Ishikawa (cell line): Measurements from ENCODE around the gene FBLN1.

Experiments used
- CEBPB ChIP-seq: IDR thresholded peaks from 2 replicates; pipeline ENCODE4 v1.6.1; 2012
- CREB1 ChIP-seq: IDR thresholded peaks from 2 replicates; pipeline ENCODE4 v1.6.1; 2012; ENCODE audit warnings: low read depth
- EGR1 ChIP-seq: IDR thresholded peaks from 2 replicates; pipeline ENCODE4 v1.6.1; 2012
- EP300 ChIP-seq: IDR thresholded peaks from 2 replicates; pipeline ENCODE4 v1.6.1; 2012; ENCODE audit warnings: borderline replicate concordance
- FOXM1 ChIP-seq: IDR thresholded peaks from 2 replicates; pipeline ENCODE4 v1.6.1; 2012; ENCODE audit warnings: low read depth, borderline replicate concordance
- MAX ChIP-seq: IDR thresholded peaks from 2 replicates; pipeline ENCODE4 v1.6.1; 2012
- NFIC ChIP-seq: IDR thresholded peaks from 2 replicates; pipeline ENCODE4 v1.6.1; 2012
- RAD21 ChIP-seq: IDR thresholded peaks from 2 replicates; pipeline ENCODE4 v1.6.1; 2012; ENCODE audit warnings: low read depth
- REST ChIP-seq: IDR thresholded peaks from 2 replicates; pipeline ENCODE4 v1.6.1; 2012; ENCODE audit warnings: low read depth, mild to moderate bottlenecking
- TAF1 ChIP-seq: IDR thresholded peaks from 2 replicates; pipeline ENCODE4 v1.6.1; 2012; ENCODE audit warnings: low read depth, mild to moderate bottlenecking
- TCF12 ChIP-seq: IDR thresholded peaks from 2 replicates; pipeline ENCODE4 v1.6.1; 2012; ENCODE audit warnings: low read depth
- TEAD4 ChIP-seq: IDR thresholded peaks from 2 replicates; pipeline ENCODE4 v1.6.1; 2012
- USF1 ChIP-seq: IDR thresholded peaks from 2 replicates; pipeline ENCODE4 v1.6.1; 2012
- YY1 ChIP-seq: IDR thresholded peaks from 2 replicates; pipeline ENCODE4 v1.6.1; 2012; ENCODE audit warnings: low read depth
- ZBTB7A ChIP-seq: IDR thresholded peaks from 2 replicates; pipeline ENCODE4 v1.6.1; 2012; ENCODE audit warnings: low read depth

The FBLN1 gene

GRCh38 chr22:45563362-45564040 is 60.8 kb downstream of the FBLN1 start:
- no peak for TF ChIP-seq FOXM1
- TF ChIP-seq ZBTB7A = no peak
- TF ChIP-seq REST = no peak
- TF ChIP-seq CEBPB = no peak
- no peak for TF ChIP-seq TEAD4
- TF ChIP-seq TAF1 = no peak
- TF ChIP-seq RAD21 = no peak
- TF ChIP-seq CREB1 = no peak
- TF ChIP-seq TCF12 = no peak
- TF ChIP-seq EP300 = no peak
- TF ChIP-seq NFIC = no peak
- TF ChIP-seq YY1 = no peak
- no peak for TF ChIP-seq USF1
- no peak for TF ChIP-seq MAX
- no peak for TF ChIP-seq EGR1

GRCh38 chr22:45564349-45565030 is 61.8 kb downstream of the FBLN1 start:
- no peak for TF ChIP-seq TEAD4
- TF ChIP-seq CEBPB = no peak
- no peak for TF ChIP-seq MAX
- TF ChIP-seq REST = no peak
- no peak for TF ChIP-seq EP300
- TF ChIP-seq TCF12 = no peak
- TF ChIP-seq ZBTB7A = no peak
- TF ChIP-seq CREB1 = no peak
- no peak for TF ChIP-seq EGR1
- no peak for TF ChIP-seq NFIC
- no peak for TF ChIP-seq YY1
- TF ChIP-seq FOXM1 = no peak

- TF ChIP-seq RAD21 = no peak
- no peak for TF ChIP-seq TAF1
- no peak for TF ChIP-seq FOXM1
- TF ChIP-seq NFIC = no peak
- no peak for TF ChIP-seq REST
Observed at GRCh38 chr22:45565171-45565570, 62.5 kb downstream of the FBLN1 start.

GRCh38 chr22:45565973-45566372 is 63.3 kb downstream of the FBLN1 start:
- TF ChIP-seq FOXM1 (no peak), REST (no peak), USF1 (no peak), MAX (no peak), EGR1 (no peak), NFIC (no peak), RAD21 (no peak), YY1 (no peak), CREB1 (no peak)
